DND-41 (cell line): ENCODE measurements around the gene PCF11.

ENCODE experiments used
- ATAC-seq: fragments of 200-7000 bp; cut with Tn5 transposase; 3 replicates; pipeline ENCODE4 v1.9.1; 2021; ENCODE audit warnings: low read depth; ENCODE audit not compliant: insufficient read depth
- DNase-seq: peaks from one replicate; pipeline ENCODE4 v3.0.0-alpha.2; 2020
- H2AFZ ChIP-seq: 2 replicates; pipeline ENCODE4 v1.6.0; 2012; ENCODE audit warnings: low read depth, low read length
- H3K27ac ChIP-seq: 2 replicates; pipeline ENCODE4 v1.5.1; 2012; ENCODE audit warnings: low read length, inconsistent platforms
- H3K27me3 ChIP-seq: fragments of 200-600 bp; sonication (generic); 2 replicates; pipeline ENCODE4 v1.6.0; 2012; ENCODE audit warnings: low read length, mild to moderate bottlenecking, inconsistent platforms; ENCODE audit not compliant: insufficient read depth, poor library complexity
- H3K36me3 ChIP-seq: 2 replicates; pipeline ENCODE4 v1.5.1; 2012; ENCODE audit warnings: low read length, inconsistent platforms; ENCODE audit not compliant: insufficient read depth
- H3K4me1 ChIP-seq: 2 replicates; pipeline ENCODE4 v1.5.1; 2012; ENCODE audit warnings: mild to moderate bottlenecking, low read length; ENCODE audit not compliant: insufficient read depth
- H3K4me2 ChIP-seq: 2 replicates; pipeline ENCODE4 v1.6.0; 2012; ENCODE audit warnings: mild to moderate bottlenecking, moderate library complexity, low read length, inconsistent platforms; ENCODE audit not compliant: insufficient read depth
- H3K4me3 ChIP-seq, 2 experiments: fragments of 200-600 bp in 1 of 2; shearing (Covaris generic) in 1 of 2; 2 replicates each; pipeline ENCODE4 v1.5.1; 2012 to 2016; ENCODE audit warnings: inconsistent platforms in 2 of 2, low read length in 2 of 2, mild to moderate bottlenecking in 2 of 2, low read depth in 1 of 2, moderate library complexity in 1 of 2
- H3K79me2 ChIP-seq: 2 replicates; pipeline ENCODE4 v1.6.0; 2012; ENCODE audit warnings: low read length, inconsistent platforms; ENCODE audit not compliant: insufficient read depth
- H3K9ac ChIP-seq: 2 replicates; pipeline ENCODE4 v1.6.0; 2012; ENCODE audit warnings: low read depth, mild to moderate bottlenecking, inconsistent platforms, low read length, moderate library complexity
- H3K9me3 ChIP-seq: 2 replicates; pipeline ENCODE4 v1.5.1; 2012; ENCODE audit warnings: low read length, moderate library complexity, mild to moderate bottlenecking, inconsistent platforms; ENCODE audit not compliant: insufficient read depth, severe bottlenecking
- H4K20me1 ChIP-seq: 2 replicates; pipeline ENCODE4 v1.6.0; 2012; ENCODE audit warnings: low read length; ENCODE audit not compliant: insufficient read depth
- CTCF ChIP-seq: IDR thresholded peaks from 2 replicates; pipeline ENCODE4 v1.5.1; 2012; ENCODE audit warnings: borderline replicate concordance, low read length, moderate library complexity, mild to moderate bottlenecking; ENCODE audit not compliant: poor library complexity, severe bottlenecking; ENCODE audit errors: extremely low read depth
- EZH2 ChIP-seq: IDR thresholded peaks from 3 replicates; pipeline ENCODE4 v1.6.1; 2012; ENCODE audit warnings: borderline replicate concordance, low read depth, mild to moderate bottlenecking, moderate library complexity, low read length, inconsistent platforms; ENCODE audit not compliant: severe bottlenecking

The PCF11 gene

DNA sequence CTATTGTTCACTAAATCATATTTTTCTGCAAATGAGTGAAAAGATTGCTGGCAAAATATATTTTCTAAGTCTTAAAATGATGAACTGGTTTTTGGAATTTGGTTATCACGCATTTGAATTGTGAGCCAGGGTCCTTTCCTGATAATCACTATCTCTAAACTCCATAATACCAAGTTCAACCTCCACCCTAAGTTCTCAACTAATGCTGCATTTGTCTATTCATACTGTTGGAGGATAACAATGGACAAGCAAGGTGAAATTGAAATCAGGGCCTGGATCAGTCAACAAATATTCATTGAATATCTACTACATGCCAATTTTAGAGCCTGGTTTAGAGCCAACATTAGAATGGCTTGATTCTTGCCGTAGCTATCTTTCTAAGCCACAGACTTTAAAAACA lies 4.7 kb upstream of the PCF11 start:
- Histone ChIP-seq H3K4me2 (no peak overlapping the region), H3K4me1 (peaks cover 7% of the 10 kb centered on the region), H3K27me3 (peaks cover 4% of the 10 kb centered on the region), H3K79me2 (peaks cover 3% of the 10 kb centered on the region), H3K9ac (no peak overlapping the region), H2AFZ (no peak overlapping the region), H3K4me3 (no peak overlapping the region), H3K9me3 (no peaks in the 10 kb centered on the region), H3K27ac (no peak overlapping the region), H4K20me1 (no peaks in the 10 kb centered on the region), H3K36me3 (no peaks in the 10 kb centered on the region; the same call in 1 of the 2 replicates)
- TF ChIP-seq EZH2 (no peak), CTCF (no peak)
- DNase-seq (no peak), ATAC-seq (no peak)

DNA sequence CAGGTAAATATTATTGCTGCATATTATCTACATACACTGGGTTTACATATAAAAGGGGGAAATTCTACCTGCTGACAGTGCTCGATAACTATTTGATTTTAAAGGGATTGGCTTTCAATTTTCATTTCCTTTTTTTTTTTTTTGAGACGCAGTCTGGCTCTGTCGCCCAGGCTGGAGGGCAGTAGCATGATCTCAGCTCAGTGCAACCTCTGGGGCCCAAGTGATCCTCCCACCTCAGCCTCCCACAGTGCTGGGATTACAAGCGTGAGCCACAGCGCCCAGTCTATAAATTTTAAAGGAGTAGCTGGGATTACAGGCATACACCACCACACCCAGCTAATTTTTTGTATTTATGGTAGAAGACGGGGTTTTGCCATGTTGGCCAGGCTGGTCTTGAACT lies 3.2 kb upstream of the PCF11 start:
- no peaks in the 10 kb centered on the region for H3K27me3 ChIP-seq
- H3K36me3 ChIP-seq, result peaks cover 14% of the 10 kb centered on the region
- H3K4me1 ChIP-seq, result peaks cover 11% of the 10 kb centered on the region
- H3K27ac ChIP-seq, result no peak overlapping the region
- H3K4me3 ChIP-seq, result no peak overlapping the region
- H3K9ac ChIP-seq, result no peak overlapping the region
- H2AFZ ChIP-seq, result no peak overlapping the region
- ATAC-seq, result no peak
- peaks cover 6% of the 10 kb centered on the region for H4K20me1 ChIP-seq
- H3K79me2 ChIP-seq, result peaks cover 18% of the 10 kb centered on the region
- no peak for TF ChIP-seq CTCF
- TF ChIP-seq EZH2, result no peak
- H3K4me2 ChIP-seq, result no peak overlapping the region
- no peaks in the 10 kb centered on the region for H3K9me3 ChIP-seq
- no peak for DNase-seq

DNA sequence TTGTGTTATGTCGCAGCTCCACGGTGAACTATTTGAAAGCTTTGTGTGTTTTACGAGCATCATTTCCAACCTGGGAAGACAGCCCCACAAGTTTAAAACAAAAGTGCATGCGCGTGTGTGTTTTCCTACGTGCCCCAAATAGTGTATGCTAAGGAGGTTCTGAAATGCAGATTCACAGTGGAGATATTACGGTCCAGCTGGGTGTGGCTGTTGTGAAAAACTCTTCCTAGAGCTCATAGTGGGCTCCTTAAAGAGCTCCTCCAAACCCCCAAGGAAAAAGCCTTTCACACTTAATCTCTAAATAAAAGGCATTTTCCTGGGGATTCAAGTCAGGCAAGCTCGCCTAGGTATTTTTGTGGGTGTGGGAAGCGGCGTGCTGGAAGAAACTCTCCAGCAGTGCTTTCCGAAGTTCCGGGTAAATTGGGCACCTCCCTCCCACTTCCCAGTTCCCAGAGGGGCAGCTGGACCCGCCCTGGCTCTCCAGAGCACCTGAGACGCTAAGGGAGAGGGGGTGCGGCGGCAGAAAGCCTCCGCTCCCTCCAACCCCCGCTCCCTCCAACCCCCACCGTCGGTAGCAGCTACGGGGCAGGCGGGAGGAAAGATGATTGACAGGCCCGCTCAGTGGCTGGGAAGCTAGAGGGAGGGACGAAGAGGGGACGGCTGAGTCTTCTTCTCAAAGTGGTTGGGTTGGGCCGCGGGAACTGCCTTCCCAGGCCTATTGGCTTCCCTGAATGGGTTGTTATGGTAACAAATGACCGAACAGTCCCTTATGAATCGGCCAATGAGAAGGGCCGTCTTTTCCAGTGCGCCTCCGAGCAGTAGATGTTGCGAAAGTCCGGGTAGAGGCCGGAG lies 561 bp upstream of the PCF11 start:
- Histone ChIP-seq H3K27ac (peak overlapping the region; percentile 82), H3K4me3 (peak overlapping the region; percentile 52 to 67), H3K4me1 (peaks cover 37% of the 10 kb centered on the region), H3K79me2 (peaks cover 44% of the 10 kb centered on the region), H4K20me1 (peaks cover 31% of the 10 kb centered on the region), H2AFZ (peak overlapping the region; percentile 85), H3K9me3 (no peaks in the 10 kb centered on the region), H3K9ac (peak overlapping the region; percentile 82), H3K36me3 (peaks cover 39% of the 10 kb centered on the region), H3K27me3 (no peaks in the 10 kb centered on the region), H3K4me2 (peak overlapping the region; percentile 86)
- ATAC-seq (peak; percentile 90), DNase-seq (peak; percentile 98)
- TF ChIP-seq EZH2, result no peak
- no peak for TF ChIP-seq CTCF
